Calu3 (cell line): Measurements from ENCODE around the gene CUBN. TPM values are rescaled to one million over a fixed set of nuclear protein-coding genes. Genes with fewer than 3 reads are reported as not detected.

Source experiments
- BruUV-seq: library from RNA; stranded (reverse); fragments of 400-500 nt; replicated peaks from 2 replicates; lab custom pipeline; 2021; lab: Mats Ljungman, UMichigan
- CTCF ChIA-PET: fragments of 300-600 bp; sonication (Branson Sonifier 250); formaldehyde crosslinking; loops from one replicate; lab custom pipeline; 2022; ENCODE audit warnings: antibody characterized with exemption; lab: Charles Lee
- DNase-seq: peaks from one replicate; pipeline ENCODE4 v3.0.0; 2022
- H3K27ac Mint-ChIP-seq: one replicate; pipeline ENCODE4 v1.8.0; 2022; ENCODE audit warnings: mixed read lengths; ENCODE audit not compliant: unreplicated experiment
- H3K27me3 Mint-ChIP-seq: one replicate; pipeline ENCODE4 v1.8.0; 2022; ENCODE audit warnings: mixed read lengths; ENCODE audit not compliant: unreplicated experiment
- H3K36me3 Mint-ChIP-seq: one replicate; pipeline ENCODE4 v1.8.0; 2022; ENCODE audit warnings: mild to moderate bottlenecking, moderate library complexity, mixed read lengths; ENCODE audit not compliant: insufficient read depth, unreplicated experiment
- H3K4me1 Mint-ChIP-seq: one replicate; pipeline ENCODE4 v1.8.0; 2022; ENCODE audit warnings: mild to moderate bottlenecking, low read depth, mixed read lengths; ENCODE audit not compliant: unreplicated experiment
- H3K4me3 Mint-ChIP-seq: one replicate; pipeline ENCODE4 v1.8.0; 2022; ENCODE audit warnings: mild to moderate bottlenecking, low read depth, moderate library complexity, mixed read lengths; ENCODE audit not compliant: unreplicated experiment
- H3K9me3 Mint-ChIP-seq: one replicate; pipeline ENCODE4 v1.8.0; 2022; ENCODE audit warnings: low read depth, mixed read lengths; ENCODE audit not compliant: unreplicated experiment
- intact Hi-C: fragments of 100-400 bp; cut with micrococcal nuclease; formaldehyde crosslinking; loops from one replicate; pipeline ENCODE4 v1.10.0; 2022; ENCODE audit not compliant: unreplicated experiment
- total RNA-seq: library from RNA; stranded (reverse); gene quantifications from 2 replicates; pipeline ENCODE4 v1.2.3, GENCODE V29; 2022
- TF ChIP-seq, protein P1 (sequence below): fragments of 200-600 bp; IDR thresholded peaks from one replicate; pipeline ENCODE4 v1.8.0; 2022; ENCODE audit warnings: antibody characterized with exemption; ENCODE audit not compliant: unreplicated experiment

Gene CUBN
- total RNA-seq, 1 experiment from 2014 or later, result 0.92 TPM

DNA sequence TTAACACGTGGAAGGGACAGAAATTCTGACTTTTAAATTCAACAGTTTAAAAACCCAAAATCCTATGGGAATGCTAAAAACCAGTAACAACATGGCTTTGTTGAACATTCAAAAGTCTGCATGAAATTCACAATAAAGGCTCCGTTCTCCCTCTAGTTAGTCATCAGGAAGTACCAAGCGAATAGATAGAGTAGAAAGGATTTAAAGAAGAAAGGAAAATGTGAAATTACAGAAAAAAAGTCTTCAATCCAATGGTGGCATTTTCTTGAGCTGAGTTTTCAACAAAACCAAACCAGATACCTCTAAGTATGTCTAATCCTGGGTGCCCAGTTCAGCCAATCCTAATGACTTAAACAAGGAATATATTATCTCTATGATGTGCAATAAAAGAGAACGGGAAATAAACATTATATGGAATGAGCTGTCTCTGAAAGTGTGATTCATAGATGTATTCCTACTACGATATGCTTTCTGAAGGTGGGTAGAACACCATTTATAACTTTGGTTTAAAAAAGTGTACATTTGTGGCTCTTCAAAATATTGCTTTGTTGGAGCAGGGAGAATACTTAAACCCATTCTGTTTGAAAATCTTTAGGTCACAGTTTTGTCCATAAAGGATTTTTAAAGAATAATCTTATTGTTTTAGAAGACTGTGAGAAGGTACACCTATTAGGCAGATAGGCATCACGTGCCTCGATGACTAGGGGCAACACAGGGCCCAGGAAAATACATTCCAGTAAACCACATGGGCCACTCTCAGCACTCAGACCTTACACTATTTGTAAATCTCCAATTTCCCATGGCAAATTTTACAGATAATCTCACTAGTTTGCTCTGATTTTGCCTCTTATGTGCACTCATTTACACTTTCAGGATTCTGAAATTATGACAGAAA, 87.7 kb downstream of the CUBN start:
- Mint-ChIP-seq H3K4me3 (no peak overlapping the region), H3K36me3 (no peaks in the 10 kb centered on the region), H3K27me3 (no peaks in the 10 kb centered on the region), H3K4me1 (no peaks in the 10 kb centered on the region), H3K9me3 (no peaks in the 10 kb centered on the region), H3K27ac (no peak overlapping the region)
- TF ChIP-seq, protein P1, sequence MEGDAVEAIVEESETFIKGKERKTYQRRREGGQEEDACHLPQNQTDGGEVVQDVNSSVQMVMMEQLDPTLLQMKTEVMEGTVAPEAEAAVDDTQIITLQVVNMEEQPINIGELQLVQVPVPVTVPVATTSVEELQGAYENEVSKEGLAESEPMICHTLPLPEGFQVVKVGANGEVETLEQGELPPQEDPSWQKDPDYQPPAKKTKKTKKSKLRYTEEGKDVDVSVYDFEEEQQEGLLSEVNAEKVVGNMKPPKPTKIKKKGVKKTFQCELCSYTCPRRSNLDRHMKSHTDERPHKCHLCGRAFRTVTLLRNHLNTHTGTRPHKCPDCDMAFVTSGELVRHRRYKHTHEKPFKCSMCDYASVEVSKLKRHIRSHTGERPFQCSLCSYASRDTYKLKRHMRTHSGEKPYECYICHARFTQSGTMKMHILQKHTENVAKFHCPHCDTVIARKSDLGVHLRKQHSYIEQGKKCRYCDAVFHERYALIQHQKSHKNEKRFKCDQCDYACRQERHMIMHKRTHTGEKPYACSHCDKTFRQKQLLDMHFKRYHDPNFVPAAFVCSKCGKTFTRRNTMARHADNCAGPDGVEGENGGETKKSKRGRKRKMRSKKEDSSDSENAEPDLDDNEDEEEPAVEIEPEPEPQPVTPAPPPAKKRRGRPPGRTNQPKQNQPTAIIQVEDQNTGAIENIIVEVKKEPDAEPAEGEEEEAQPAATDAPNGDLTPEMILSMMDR, result no peak
- BruUV-seq, result no TSS peak
- intact Hi-C loops, result no loop called here
- CTCF ChIA-PET, result no interaction called here
- no peak for DNase-seq

DNA sequence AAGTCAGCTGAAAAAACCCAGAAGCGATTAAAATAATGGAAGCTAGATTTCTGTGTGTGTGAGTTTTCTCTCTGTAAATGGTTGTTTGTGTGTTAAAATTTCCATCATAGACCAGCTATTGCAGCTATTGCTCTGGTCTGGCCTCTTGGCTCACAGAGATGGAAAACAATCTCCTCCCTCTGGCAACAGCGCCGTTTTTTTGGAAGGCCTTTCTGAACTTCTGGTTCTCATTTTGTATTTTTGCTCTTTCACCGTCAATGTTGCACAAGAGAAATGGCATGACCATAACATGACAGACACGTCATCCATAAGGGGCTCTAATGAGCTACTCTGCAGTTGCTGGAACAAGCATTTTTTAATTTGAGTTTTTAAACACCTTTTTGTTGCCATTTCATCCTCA, 91.0 kb downstream of the CUBN start:
- TF ChIP-seq, protein P1, result no peak
- Mint-ChIP-seq H3K36me3 (no peaks in the 10 kb centered on the region), H3K27me3 (no peaks in the 10 kb centered on the region), H3K9me3 (no peaks in the 10 kb centered on the region), H3K4me1 (no peaks in the 10 kb centered on the region), H3K27ac (no peak overlapping the region), H3K4me3 (no peak overlapping the region)
- CTCF ChIA-PET, result no interaction called here
- intact Hi-C loops, result no loop called here
- BruUV-seq, result no TSS peak
- DNase-seq, result no peak

DNA sequence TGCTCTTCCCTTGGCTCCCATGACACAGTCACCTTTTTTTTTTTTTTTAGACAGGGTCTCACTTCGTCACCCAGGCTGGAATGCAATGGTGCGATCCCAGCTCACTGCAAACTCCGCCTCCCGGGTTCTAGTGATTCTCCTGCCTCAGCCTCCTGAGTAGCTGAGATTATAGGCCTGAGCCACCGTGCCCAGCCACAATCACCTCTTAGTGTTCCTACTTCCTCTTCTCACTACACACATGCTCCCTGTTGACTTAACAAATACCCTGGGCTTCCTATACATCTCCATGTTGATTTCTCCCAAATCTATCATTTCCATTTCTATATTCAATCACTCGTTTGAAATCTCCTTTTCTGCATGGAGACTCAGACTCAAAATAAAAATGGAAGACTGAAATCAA, 91.7 kb downstream of the CUBN start:
- no peaks in the 10 kb centered on the region for H3K4me1 Mint-ChIP-seq
- no peaks in the 10 kb centered on the region for H3K27me3 Mint-ChIP-seq
- DNase-seq, result no peak
- no peak overlapping the region for H3K4me3 Mint-ChIP-seq
- CTCF ChIA-PET, result no interaction called here
- H3K36me3 Mint-ChIP-seq, result no peaks in the 10 kb centered on the region
- BruUV-seq, result no TSS peak
- TF ChIP-seq, protein P1, result no peak
- no peaks in the 10 kb centered on the region for H3K9me3 Mint-ChIP-seq
- intact Hi-C loops, result no loop called here
- no peak overlapping the region for H3K27ac Mint-ChIP-seq

DNA sequence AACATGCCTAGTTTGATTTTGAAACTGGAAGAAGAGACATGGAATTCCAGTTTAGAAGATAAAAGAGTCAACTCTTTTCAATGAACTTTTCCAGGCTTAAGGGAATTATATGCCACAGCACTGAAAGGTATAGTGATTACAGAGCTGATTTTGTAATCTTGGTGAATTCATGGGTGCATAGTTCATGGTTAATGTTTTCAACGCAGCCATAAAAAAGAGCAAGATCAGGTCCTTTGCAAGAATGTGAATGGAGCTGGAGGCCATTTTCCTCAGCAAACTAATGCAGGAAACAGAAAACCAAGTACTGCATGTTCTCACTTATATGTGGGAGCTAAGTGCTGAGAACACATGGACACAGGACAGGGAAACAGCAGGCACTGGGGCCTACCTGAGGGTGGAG, 94.2 kb downstream of the CUBN start:
- Mint-ChIP-seq H3K4me1 (peaks cover 8% of the 10 kb centered on the region), H3K36me3 (no peaks in the 10 kb centered on the region), H3K27me3 (no peaks in the 10 kb centered on the region), H3K9me3 (no peaks in the 10 kb centered on the region), H3K4me3 (no peak overlapping the region), H3K27ac (no peak overlapping the region)
- BruUV-seq, result no TSS peak
- no peak for DNase-seq
- TF ChIP-seq, protein P1, result no peak
- CTCF ChIA-PET, result no interaction called here
- intact Hi-C loops, result no loop called here
